Liver (tissue), 3 donors: Measurements from ENCODE around the gene FOXR1.

ENCODE experiments used
- ATF3 ChIP-seq: IDR thresholded peaks from 2 replicates; pipeline ENCODE4 v1.6.1; 2016; ENCODE audit warnings: antibody characterized with exemption
- CTCF ChIP-seq: fragments of 150-350 bp; IDR thresholded peaks from 2 replicates; pipeline ENCODE4 v1.5.1; 2017; ENCODE audit warnings: improper control_type of control experiment, low read depth, low read length; ENCODE audit not compliant: missing input control
- JUND ChIP-seq, 2 donors: IDR thresholded peaks; 2 replicates each; pipeline ENCODE4 v1.6.1; 2016; ENCODE audit warnings: antibody characterized with exemption in 2 of 2
- REST ChIP-seq: IDR thresholded peaks from 2 replicates; pipeline ENCODE4 v1.6.1; 2016; ENCODE audit warnings: antibody characterized with exemption, mild to moderate bottlenecking
- YY1 ChIP-seq: IDR thresholded peaks from 2 replicates; pipeline ENCODE4 v1.6.1; 2016; ENCODE audit warnings: antibody characterized with exemption, mild to moderate bottlenecking
- ZBTB33 ChIP-seq: IDR thresholded peaks from 2 replicates; pipeline ENCODE4 v1.6.1; 2016; ENCODE audit warnings: antibody characterized with exemption
- donor health status: healthy.
- donor health status: healthy.

- TF ChIP-seq CTCF (no peak), REST (no peak), ZBTB33 (no peak), JUND (IDR thresholded peaks at IDR 0.05) (no peak), ATF3 (no peak), YY1 (no peak)
Measured at GRCh38 chr11:119000906-119001305, 29.3 kb downstream of the FOXR1 start.
